GM18873 (cell line): ENCODE results near the gene KDM7A.
"Not testable (repeated sequence)": the region's sequence is repeated elsewhere in the genome, so short reads cannot be mapped to it uniquely, and the experiment has no call there.

Experiments used
- ATAC-seq: cut with Tn5 transposase; IDR thresholded peaks from one replicate; pipeline ENCODE4 v1.9.1; 2021; ENCODE audit warnings: mild to moderate bottlenecking, moderate library complexity, moderate number of reproducible peaks; ENCODE audit not compliant: unreplicated experiment, low FRiP score

KDM7A gene

GRCh38 chr7:140160308-140160707 lies 16.5 kb downstream of the KDM7A start:
- no peak for ATAC-seq

- ATAC-seq = no peak
Observed at GRCh38 chr7:140159497-140159896, 17.3 kb downstream of the KDM7A start.

GRCh38 chr7:140156460-140157080 lies 20.2 kb downstream of the KDM7A start:
- no peak for ATAC-seq

GRCh38 chr7:140155428-140155827 lies 21.4 kb downstream of the KDM7A start:
- ATAC-seq = no peak

GRCh38 chr7:140153666-140154161 lies 23.1 kb downstream of the KDM7A start:
- no peak for ATAC-seq

GRCh38 chr7:140146574-140146973 lies 30.2 kb downstream of the KDM7A start:
- ATAC-seq = no peak

- ATAC-seq = no peak
Observed at GRCh38 chr7:140145709-140146108, 31.1 kb downstream of the KDM7A start.

GRCh38 chr7:140144821-140145220 lies 32.0 kb downstream of the KDM7A start:
- no peak for ATAC-seq

GRCh38 chr7:140143997-140144396 lies 32.8 kb downstream of the KDM7A start:
- ATAC-seq = no peak

GRCh38 chr7:140142031-140142430 lies 34.8 kb downstream of the KDM7A start:
- no peak for ATAC-seq

- ATAC-seq = no peak
Observed at GRCh38 chr7:140141256-140141655, 35.5 kb downstream of the KDM7A start.

- ATAC-seq = no peak
Observed at GRCh38 chr7:140137078-140137477, 39.7 kb downstream of the KDM7A start.

- no peak for ATAC-seq
Observed at GRCh38 chr7:140136073-140136472, 40.7 kb downstream of the KDM7A start.

- ATAC-seq = no peak
Observed at GRCh38 chr7:140134039-140134438, 42.7 kb downstream of the KDM7A start.

- ATAC-seq = no peak
Observed at GRCh38 chr7:140127360-140128127, 49.2 kb downstream of the KDM7A start.

- no peak for ATAC-seq
Observed at GRCh38 chr7:140126435-140127034, 50.2 kb downstream of the KDM7A start.

- no peak for ATAC-seq
Observed at GRCh38 chr7:140122965-140123364, 53.8 kb downstream of the KDM7A start.

GRCh38 chr7:140121326-140121725 lies 55.5 kb downstream of the KDM7A start:
- no peak for ATAC-seq

GRCh38 chr7:140114817-140115216 lies 62.0 kb downstream of the KDM7A start:
- ATAC-seq = not testable (repeated sequence)

- not testable (repeated sequence) for ATAC-seq
Observed at GRCh38 chr7:140108777-140109176, 68.0 kb downstream of the KDM7A start.

- no peak for ATAC-seq
Observed at GRCh38 chr7:140096459-140096858, 80.3 kb downstream of the KDM7A start.
